Prostate gland (tissue), 2 donors: ENCODE data around the gene UGT1A10.

ENCODE experiments used
- CTCF ChIP-seq, 4 experiments: fragments of 200-600 bp in 2 of 4; fragments of 450-650 bp in 2 of 4; sonication (generic) in 2 of 4; IDR thresholded peaks; 1 replicate in 3 of 4; 2 replicates in 1 of 4; pipeline ENCODE4 v1.5.1; 2016 to 2019; ENCODE audit warnings: antibody characterized with exemption in 4 of 4, mild to moderate bottlenecking in 2 of 4, moderate library complexity in 2 of 4
- POLR2A ChIP-seq: fragments of 450-650 bp; IDR thresholded peaks from one replicate; pipeline ENCODE4 v1.6.1; 2016; ENCODE audit warnings: antibody characterized with exemption, mild to moderate bottlenecking

DNA sequence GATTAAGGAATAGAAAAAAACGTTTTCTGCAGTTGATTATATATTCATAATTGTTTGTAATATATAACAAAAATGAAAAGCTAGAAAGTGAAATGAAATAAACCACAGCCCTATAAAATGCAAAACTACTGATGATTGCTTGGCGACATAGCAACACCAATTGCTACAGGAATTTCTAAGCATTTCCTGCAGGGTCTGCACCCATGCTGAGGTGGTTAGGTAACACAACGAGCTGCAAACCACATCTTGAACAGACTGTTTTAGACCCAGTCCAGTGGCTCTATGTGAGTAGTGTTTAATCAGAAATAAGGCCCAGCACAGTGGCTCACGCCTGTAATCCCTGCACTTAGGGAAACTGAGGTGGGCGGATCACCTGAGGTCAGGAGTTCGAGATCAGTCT lies 18.3 kb downstream of the UGT1A10 start:
- TF ChIP-seq POLR2A: no peak
- TF ChIP-seq CTCF (IDR thresholded peaks at IDR 0.05): no peak
